K562 (cell line): ENCODE results near the gene XRRA1. TPM values are rescaled to one million over a fixed set of nuclear protein-coding genes. Genes with fewer than 3 reads are reported as not detected.

Source experiments
- PHF21A ChIP-seq: fragments of 450-650 bp; IDR thresholded peaks from 2 replicates; pipeline ENCODE4 v1.6.1; 2017; ENCODE audit warnings: low read depth, borderline replicate concordance
- RAD21 ChIP-seq, 2 experiments: fragments of 250-450 bp in 1 of 2; fragments of 450-650 bp in 1 of 2; sonication (Bioruptor Pico) in 1 of 2; formaldehyde crosslinking in 1 of 2; IDR thresholded peaks in 1 of 2; conservative IDR thresholded peaks in 1 of 2; 2 replicates each; pipeline versions ENCODE4 v1.4.0 to v1.8.0; 2020 to 2022; ENCODE audit warnings: mild to moderate bottlenecking in 2 of 2, moderate library complexity in 1 of 2
- polyA plus RNA-seq, 8 experiments: library from polyadenylated mRNA; depleted of rRNA in 4 of 8; stranded (reverse) in 5 of 8; unstranded in 3 of 8; fragments of >200 nt; fragmentation: Nextera tagmentation in 2 of 8; fragmentation: Illumina TruSeq in 1 of 8; extraction: Ambion mirVana in 2 of 8; extraction: Trizol in 1 of 8; gene quantifications; 2 replicates each; pipeline versions ENCODE4 v1.2.1 to v1.2.3, GENCODE V29; 2011 to 2014; ENCODE audit warnings: inconsistent platforms in 1 of 8, missing spikeins in 1 of 8
- total RNA-seq, 7 experiments: library from RNA; depleted of rRNA in 6 of 7; stranded (reverse); fragments of >200 nt in 6 of 7; fragmentation: Illumina TruSeq in 2 of 7; extraction: Trizol in 2 of 7; gene quantifications; 2 replicates each; pipeline versions ENCODE4 v1.2.1 to v1.2.3, GENCODE V29; 2011 to 2021; ENCODE audit warnings: low replicate concordance in 1 of 7
- TF ChIP-seq, protein P1 (sequence below), 2 experiments: fragments of 450-650 bp; formaldehyde crosslinking in 1 of 2; IDR thresholded peaks; 2 replicates each; pipeline versions ENCODE4 v1.4.0 to v1.6.1; 2014 to 2020; ENCODE audit warnings: mild to moderate bottlenecking in 2 of 2, borderline replicate concordance in 1 of 2, low read depth in 1 of 2

XRRA1 gene
- total and polyA plus RNA-seq, 9 of the 15 experiments (the other 6 are each of a cell fraction or from before 2014, with no cell fraction given): 5.0 to 22.5 (median 16.0) TPM

DNA sequence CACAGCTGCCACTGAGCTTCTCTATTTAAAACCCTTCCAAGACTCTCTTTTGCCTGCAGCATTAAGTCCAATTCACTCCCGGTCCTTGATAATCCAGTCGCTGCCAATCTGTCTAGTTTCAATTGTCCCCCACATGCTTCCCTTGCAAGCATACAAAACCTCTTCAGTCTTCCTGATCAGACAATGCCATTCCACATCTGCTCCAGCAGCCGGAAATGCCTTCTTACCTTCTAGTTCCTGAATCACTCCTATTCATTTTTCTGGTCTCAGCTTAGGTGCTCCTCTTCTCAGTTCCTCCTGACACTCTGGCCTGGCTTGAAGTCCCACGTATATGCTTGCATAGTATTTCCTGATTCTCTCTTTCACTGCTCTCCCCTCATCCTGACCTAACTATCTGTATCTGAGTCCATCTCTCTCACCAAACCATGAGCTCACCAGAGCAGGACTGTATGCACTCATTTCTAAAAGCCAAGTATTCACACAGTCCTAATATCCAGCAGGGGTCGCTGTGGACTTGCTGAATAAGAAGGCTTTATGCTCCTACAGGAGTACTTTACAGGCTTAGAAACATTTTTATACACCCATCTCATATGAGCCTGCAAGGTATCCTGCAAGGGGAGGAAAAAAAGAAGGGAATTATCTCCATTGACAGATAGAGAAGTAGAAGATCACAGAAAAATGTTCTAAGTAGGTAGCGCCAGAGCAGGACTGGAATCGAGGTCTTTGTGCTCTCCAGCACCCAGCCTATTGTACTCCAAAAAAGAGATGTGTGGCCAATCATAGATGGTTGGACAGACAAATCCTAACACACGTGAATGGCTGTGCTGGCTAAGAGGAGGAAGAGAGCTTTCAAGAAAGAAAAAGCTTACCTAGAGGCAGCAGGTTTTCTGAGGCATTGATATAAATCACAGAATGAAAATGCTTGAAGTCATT lies 19.2 kb downstream of the XRRA1 start (continued):
- TF ChIP-seq, protein P1, sequence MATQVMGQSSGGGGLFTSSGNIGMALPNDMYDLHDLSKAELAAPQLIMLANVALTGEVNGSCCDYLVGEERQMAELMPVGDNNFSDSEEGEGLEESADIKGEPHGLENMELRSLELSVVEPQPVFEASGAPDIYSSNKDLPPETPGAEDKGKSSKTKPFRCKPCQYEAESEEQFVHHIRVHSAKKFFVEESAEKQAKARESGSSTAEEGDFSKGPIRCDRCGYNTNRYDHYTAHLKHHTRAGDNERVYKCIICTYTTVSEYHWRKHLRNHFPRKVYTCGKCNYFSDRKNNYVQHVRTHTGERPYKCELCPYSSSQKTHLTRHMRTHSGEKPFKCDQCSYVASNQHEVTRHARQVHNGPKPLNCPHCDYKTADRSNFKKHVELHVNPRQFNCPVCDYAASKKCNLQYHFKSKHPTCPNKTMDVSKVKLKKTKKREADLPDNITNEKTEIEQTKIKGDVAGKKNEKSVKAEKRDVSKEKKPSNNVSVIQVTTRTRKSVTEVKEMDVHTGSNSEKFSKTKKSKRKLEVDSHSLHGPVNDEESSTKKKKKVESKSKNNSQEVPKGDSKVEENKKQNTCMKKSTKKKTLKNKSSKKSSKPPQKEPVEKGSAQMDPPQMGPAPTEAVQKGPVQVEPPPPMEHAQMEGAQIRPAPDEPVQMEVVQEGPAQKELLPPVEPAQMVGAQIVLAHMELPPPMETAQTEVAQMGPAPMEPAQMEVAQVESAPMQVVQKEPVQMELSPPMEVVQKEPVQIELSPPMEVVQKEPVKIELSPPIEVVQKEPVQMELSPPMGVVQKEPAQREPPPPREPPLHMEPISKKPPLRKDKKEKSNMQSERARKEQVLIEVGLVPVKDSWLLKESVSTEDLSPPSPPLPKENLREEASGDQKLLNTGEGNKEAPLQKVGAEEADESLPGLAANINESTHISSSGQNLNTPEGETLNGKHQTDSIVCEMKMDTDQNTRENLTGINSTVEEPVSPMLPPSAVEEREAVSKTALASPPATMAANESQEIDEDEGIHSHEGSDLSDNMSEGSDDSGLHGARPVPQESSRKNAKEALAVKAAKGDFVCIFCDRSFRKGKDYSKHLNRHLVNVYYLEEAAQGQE (IDR thresholded peaks at IDR 0.05; ENCODE audit: borderline replicate concordance): peak; percentile 75
- TF ChIP-seq, protein P1 (CRISPR knock-in tag; IDR thresholded peaks at IDR 0.05; ENCODE audit: low read depth): no peak
- TF ChIP-seq RAD21 (CRISPR knock-in tag; conservative IDR thresholded peaks at IDR 0.05 in 1 of 2, IDR thresholded peaks at IDR 0.05 in 1 of 2) (peak; percentile 91 to 93), PHF21A (no peak)
